Measurements from ENCODE around the gene NHS.

Gene NHS

DNA sequence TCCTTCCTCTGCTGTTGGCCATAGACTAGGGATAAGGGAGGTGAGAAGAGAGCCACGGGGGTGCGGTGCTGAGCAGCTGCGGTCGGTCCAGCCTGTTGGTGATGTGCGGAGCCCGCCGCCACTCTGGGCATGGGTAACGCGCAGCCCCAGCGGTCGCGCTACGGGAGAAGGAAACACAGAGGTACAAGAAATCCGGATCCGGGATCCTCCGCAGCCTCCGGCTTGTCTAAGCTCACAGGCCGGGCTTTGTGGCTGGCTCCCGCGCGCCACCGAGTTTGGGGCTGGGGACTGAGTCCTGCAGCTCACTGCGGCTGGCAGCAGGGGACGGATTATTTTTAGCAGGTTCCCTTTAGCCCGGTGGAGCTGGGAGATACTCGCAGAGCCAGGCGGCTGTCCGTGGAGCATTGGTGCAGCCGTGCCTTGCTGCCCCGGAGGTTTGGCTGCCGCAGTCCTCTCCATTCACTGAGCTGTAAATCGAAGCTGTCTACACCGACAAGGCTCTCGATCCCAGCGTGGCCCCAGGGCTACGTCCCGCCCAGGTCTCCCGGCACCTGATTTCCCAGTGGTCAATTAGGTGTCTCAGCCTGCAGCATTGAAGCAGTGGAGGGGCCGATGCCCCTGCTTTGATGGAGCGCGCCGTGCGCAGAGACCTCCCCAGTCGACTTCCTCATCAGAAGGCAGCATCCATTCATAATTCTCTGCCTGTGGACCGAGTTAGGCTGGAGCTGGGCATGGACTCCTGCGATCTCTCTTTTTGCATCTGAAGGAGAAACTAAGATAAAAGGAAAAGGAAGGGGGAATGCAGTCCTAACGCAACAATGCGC is 280.4 kb downstream of the NHS start:
- in situ Hi-C loops (cut with HindIII; ENCODE audit: low sequenced_read_pairs) = no loop called here

- in situ Hi-C loops (cut with HindIII; ENCODE audit: low sequenced_read_pairs) = no loop called here
Measured at GRCh38 chrX:17656035-17656418, 281.0 kb downstream of the NHS start.

DNA sequence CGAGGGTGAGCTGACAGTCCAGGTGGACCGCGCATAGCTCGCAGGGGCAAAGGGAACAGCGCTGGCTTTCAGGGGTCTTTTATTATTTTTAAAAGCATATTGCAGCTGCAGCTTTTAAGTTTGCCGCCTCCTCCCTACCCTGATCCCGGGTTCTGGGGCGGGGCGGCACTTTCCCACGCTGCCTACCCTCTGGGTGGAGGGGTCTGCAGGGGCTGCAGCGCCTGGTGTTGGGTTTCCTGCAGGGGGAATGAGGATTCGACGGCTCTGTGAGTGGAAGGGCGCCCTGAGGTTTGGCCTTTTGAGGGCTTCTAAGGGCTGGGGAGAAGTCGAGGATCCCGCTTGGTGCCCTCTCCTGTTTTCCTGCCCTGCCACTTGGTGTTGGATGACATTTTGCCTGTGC is 281.6 kb downstream of the NHS start:
- in situ Hi-C loops (cut with HindIII; ENCODE audit: low sequenced_read_pairs) = no loop called here

- in situ Hi-C loops (cut with HindIII; ENCODE audit: low sequenced_read_pairs) = loop anchor here (5.0 kb wide), 2 partner anchors 70 kb away; no protein-coding TSS in a partner anchor
Measured at GRCh38 chrX:17662391-17662790, 287.4 kb downstream of the NHS start.

- in situ Hi-C loops (cut with HindIII; ENCODE audit: low sequenced_read_pairs) = no loop called here
Measured at GRCh38 chrX:17668929-17669328, 293.9 kb downstream of the NHS start.

GRCh38 chrX:17669458-17669857 is 294.5 kb downstream of the NHS start:
- in situ Hi-C loops (cut with HindIII; ENCODE audit: low sequenced_read_pairs) = no loop called here

- in situ Hi-C loops (cut with HindIII; ENCODE audit: low sequenced_read_pairs) = no loop called here
Measured at GRCh38 chrX:17669891-17670290, 294.9 kb downstream of the NHS start.

GRCh38 chrX:17670874-17671273 is 295.9 kb downstream of the NHS start:
- in situ Hi-C loops (cut with HindIII; ENCODE audit: low sequenced_read_pairs) = no loop called here

DNA sequence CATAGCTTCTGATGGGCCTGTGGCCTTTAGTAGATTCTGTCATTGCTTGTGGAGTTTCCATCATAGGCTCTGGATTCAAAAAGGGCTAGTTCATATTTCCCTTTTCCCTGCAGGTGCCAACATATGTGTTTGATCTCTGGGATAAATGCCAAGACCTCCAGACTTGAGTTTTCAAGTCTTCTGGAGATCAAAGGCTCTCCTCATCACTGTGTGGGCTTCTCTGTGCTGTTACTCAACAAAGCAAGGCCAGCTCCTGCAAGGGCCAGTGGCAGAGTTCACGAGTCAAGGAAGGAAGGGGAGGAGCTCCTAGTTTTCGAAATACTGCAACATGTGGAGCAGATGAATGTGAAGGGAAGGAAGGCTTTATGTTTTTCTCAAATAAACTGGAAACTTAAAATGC is 299.6 kb downstream of the NHS start:
- in situ Hi-C loops (cut with HindIII; ENCODE audit: low sequenced_read_pairs) = no loop called here

- in situ Hi-C loops (cut with HindIII; ENCODE audit: low sequenced_read_pairs) = no loop called here
Measured at GRCh38 chrX:17679261-17679660, 304.3 kb downstream of the NHS start.

- in situ Hi-C loops (cut with HindIII; ENCODE audit: low sequenced_read_pairs) = no loop called here
Measured at GRCh38 chrX:17679820-17680219, 304.8 kb downstream of the NHS start.

GRCh38 chrX:17680732-17681413 is 305.9 kb downstream of the NHS start:
- in situ Hi-C loops (cut with HindIII; ENCODE audit: low sequenced_read_pairs) = no loop called here

DNA sequence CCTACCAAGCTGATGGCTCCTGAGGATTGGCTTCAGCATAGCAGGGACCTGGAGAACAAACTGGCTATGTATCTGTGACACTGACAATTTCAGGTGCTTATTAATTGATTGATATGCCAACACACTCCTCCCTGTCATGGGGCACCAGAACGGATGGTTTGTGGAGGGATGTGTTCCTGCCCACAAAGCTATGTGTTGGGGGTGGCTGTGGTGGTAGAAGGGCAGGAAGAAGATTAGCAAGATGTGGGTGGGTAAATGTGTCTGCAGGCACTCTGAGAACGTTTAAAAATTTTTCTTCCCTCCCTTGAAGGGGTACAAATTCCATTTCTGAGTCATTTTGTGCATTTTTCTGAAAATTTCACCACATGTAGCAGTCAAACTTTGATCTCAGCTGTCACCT is 307.3 kb downstream of the NHS start:
- in situ Hi-C loops (cut with HindIII; ENCODE audit: low sequenced_read_pairs) = no loop called here

DNA sequence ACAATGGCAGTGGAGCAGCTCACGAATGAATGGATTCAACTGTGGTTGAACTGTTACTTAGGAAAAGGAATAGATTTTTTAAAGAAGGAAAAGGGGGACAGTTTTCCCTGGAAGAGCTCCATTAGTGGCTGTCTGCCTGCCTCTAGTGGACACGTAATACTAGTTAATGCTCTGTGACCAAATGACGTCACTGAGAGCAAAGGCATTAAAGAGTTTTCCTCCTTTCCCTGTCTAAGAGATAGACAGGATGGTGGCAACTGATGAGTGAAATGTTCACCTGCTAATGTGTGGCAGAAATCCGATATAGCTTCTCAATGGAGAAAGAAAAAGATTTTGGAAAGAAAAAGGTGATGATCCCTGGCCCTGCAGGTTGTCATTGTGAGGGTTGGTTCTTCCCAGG is 310.0 kb downstream of the NHS start:
- in situ Hi-C loops (cut with HindIII; ENCODE audit: low sequenced_read_pairs) = no loop called here

GRCh38 chrX:17687648-17688047 is 312.6 kb downstream of the NHS start:
- in situ Hi-C loops (cut with HindIII; ENCODE audit: low sequenced_read_pairs) = no loop called here

DNA sequence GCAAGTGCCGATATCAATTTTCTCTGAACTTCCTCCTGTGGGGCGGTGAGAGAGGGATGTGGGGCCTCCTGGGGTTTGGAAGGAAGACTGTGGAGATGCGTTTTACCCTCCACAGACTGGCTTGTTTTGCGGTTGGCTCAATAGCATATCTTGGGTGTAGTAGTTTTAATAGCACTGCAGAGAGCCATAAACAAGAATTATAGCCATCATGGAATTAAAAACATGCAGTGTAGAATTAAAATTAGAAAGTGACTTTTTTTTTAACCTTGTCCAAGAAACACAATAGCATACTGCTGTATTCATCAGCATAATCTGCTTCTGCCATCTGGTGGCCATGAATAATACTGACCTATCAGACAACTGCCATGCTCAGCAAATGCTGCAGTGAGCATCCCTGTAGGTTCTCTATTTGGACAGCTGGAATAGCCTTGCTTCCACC is 315.0 kb downstream of the NHS start:
- in situ Hi-C loops (cut with HindIII; ENCODE audit: low sequenced_read_pairs) = no loop called here

DNA sequence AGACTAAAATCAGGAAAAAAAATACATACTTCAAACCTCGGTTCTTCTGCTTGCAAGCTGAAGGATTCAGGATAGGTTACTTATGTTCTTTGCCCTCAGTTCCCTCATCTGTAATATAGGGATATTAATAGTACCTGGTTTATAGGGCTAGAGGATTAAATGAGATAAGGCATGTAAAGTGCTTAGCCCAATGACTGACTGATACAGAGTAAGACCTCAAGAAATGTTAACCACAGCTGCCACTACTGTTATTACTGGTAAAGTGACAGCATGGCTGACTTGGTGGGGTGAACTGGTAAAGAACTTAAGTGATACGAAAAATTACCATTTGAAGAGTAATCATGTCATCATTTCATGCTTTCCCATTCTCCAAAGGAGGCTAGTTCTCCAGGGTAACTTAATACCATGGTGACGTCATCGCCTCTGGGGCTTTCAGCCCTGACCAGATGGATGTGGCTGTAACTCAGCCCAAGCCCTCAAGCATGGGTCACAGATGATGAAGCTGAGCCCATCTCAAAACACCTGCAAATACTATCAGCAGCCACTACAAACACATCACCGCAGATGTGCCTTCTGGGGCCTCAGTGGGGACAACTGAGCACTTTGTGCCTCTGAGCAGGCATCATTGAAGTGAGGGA is 317.8 kb downstream of the NHS start:
- in situ Hi-C loops (cut with HindIII; ENCODE audit: low sequenced_read_pairs) = no loop called here

DNA sequence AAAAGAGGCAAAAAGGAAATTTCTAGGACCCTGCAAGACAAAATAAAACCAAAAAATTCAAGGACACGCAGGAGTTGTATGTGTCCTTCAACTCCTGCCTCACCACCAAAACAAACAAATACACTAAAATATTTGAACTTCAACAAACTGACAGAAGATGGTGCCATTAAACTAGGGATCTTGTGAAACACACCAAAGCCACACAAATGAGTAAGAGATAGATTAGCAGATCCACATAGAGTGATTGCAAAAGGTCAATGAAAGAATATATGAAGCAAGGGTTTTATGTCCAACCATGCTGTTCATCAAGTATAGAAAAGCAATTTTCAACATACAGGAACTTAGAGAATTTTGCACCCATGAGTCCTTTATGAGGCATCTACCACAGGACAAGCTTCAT is 322.2 kb downstream of the NHS start:
- in situ Hi-C loops (cut with HindIII; ENCODE audit: low sequenced_read_pairs) = no loop called here

GRCh38 chrX:17700976-17701375 is 326.0 kb downstream of the NHS start:
- in situ Hi-C loops (cut with HindIII; ENCODE audit: low sequenced_read_pairs) = no loop called here

GRCh38 chrX:17703201-17703600 is 328.2 kb downstream of the NHS start:
- in situ Hi-C loops (cut with HindIII; ENCODE audit: low sequenced_read_pairs) = no loop called here

- in situ Hi-C loops (cut with HindIII; ENCODE audit: low sequenced_read_pairs) = no loop called here
Measured at GRCh38 chrX:17705211-17705610, 330.2 kb downstream of the NHS start.

GRCh38 chrX:17706676-17707075 is 331.7 kb downstream of the NHS start:
- in situ Hi-C loops (cut with HindIII; ENCODE audit: low sequenced_read_pairs) = no loop called here

All from endothelial cell of hepatic sinusoid (primary cell).